Adrenal gland (tissue), 12 donors: ENCODE measurements around the gene NDUFAF8. TPM values are rescaled to one million over a fixed set of nuclear protein-coding genes. Genes with fewer than 3 reads are reported as not detected.

Experiments used
- DNase-seq, 7 donors: peaks; one replicate each; pipeline ENCODE4 v3.0.0-alpha.2; 2019 to 2020
- H3K27ac ChIP-seq, 5 donors: fragments of 200-600 bp; sonication (generic) in 4 of 5; 1 replicate in 3 of 5; 2 replicates in 2 of 5; pipeline versions ENCODE4 v1.5.1 to v1.8.0; 2016 to 2020; ENCODE audit warnings: mild to moderate bottlenecking in 1 of 5
- H3K27me3 ChIP-seq: fragments of 200-600 bp; 2 replicates; pipeline ENCODE4 v1.8.0; 2021
- H3K36me3 ChIP-seq, 2 donors: fragments of 200-600 bp; replicated peaks in 1 of 2; 1 replicate in 1 of 2; 2 replicates in 1 of 2; pipeline versions ENCODE4 v1.5.1 to v1.8.0; 2018 to 2022
- H3K4me1 ChIP-seq, 2 donors: fragments of 200-600 bp; replicated peaks in 1 of 2; 1 replicate in 1 of 2; 2 replicates in 1 of 2; pipeline versions ENCODE4 v1.5.1 to v1.8.0; 2018 to 2021
- H3K4me3 ChIP-seq, 4 donors: fragments of 200-600 bp; sonication (generic) in 3 of 4; one replicate each; pipeline ENCODE4 v1.5.1; 2016 to 2018
- H3K9me3 ChIP-seq, 3 donors: fragments of 200-600 bp; sonication (generic) in 1 of 3; replicated peaks in 1 of 3; 1 replicate in 2 of 3; 2 replicates in 1 of 3; pipeline versions ENCODE4 v1.5.1 to v1.8.0; 2016 to 2021
- CTCF ChIP-seq, 6 experiments: fragments of 450-650 bp in 4 of 6; fragments of 200-600 bp in 2 of 6; sonication (generic) in 1 of 6; IDR thresholded peaks; 1 replicate in 5 of 6; 2 replicates in 1 of 6; pipeline versions ENCODE4 v1.5.1 to v1.8.0; 2016 to 2021; ENCODE audit warnings: antibody characterized with exemption in 6 of 6, mild to moderate bottlenecking in 2 of 6, moderate library complexity in 1 of 6
- POLR2A ChIP-seq, 2 donors: fragments of 450-650 bp; IDR thresholded peaks; one replicate each; pipeline ENCODE4 v1.6.1; 2017; ENCODE audit warnings: antibody characterized with exemption in 2 of 2, mild to moderate bottlenecking in 2 of 2, moderate library complexity in 1 of 2
- WGBS, 4 donors: extraction: QIAGEN DNeasy Blood & Tissue Kit in 2 of 4; methylation state at CpG; one replicate each; pipeline versions ENCODE4 v1.1.5 to v1.1.7; 2013 to 2017; 5-methylcytosine and 5-hydroxymethylcytosine counted together
- intact Hi-C, 2 donors: fragments of 100-400 bp; cut with DNase I; formaldehyde crosslinking; loops; one replicate each; pipeline versions ENCODE4 v1.14.1 to v1.15.0; 2022 to 2023
- polyA plus RNA-seq, 3 donors: library from polyadenylated mRNA; stranded (reverse); fragments of 200-250 nt in 2 of 3; fragments of 350-450 nt in 1 of 3; fragmentation: Illumina TruSeq in 1 of 3; extraction: RNeasy Lipid Tissue Mini Kit (QIAGEN cat#74804) in 1 of 3; gene quantifications; one replicate each; pipeline ENCODE4 v1.2.3, GENCODE V29; 2013 to 2014
- total RNA-seq, 9 donors: library from RNA; depleted of rRNA in 4 of 9; stranded (reverse); fragments of >200 nt in 4 of 9; fragments of 120-200 nt in 1 of 9; fragmentation: NEBNext Ultra II Directional in 1 of 9; extraction: Animal tissue kit (Norgen Biotek cat#: 25700) in 1 of 9; gene quantifications; one replicate each; pipeline versions ENCODE4 v1.1.0 to v1.2.4, GENCODE V29; 2013 to 2023
- donor health status: healthy with polysubstance abuse.
- donor health status: Bipolar disorder and iron deficiency.
- donor health status: DM: yes; HTN: yes; CAD: no.
- donor health status: DM: no; HTN: no; CAD: no.
- donor health status: DM: no; HTN: no; CAD: no.
- donor health status: DM: yes; HTN: yes; CAD: no.

The NDUFAF8 gene
- total and polyA plus RNA-seq, 12 donors, result 25.3 to 106 (median 49.6) TPM

- TF ChIP-seq CTCF (IDR thresholded peaks at IDR 0.05), result no peak
- no peak for TF ChIP-seq POLR2A (IDR thresholded peaks at IDR 0.05)
- H3K4me1 ChIP-seq, result peaks cover 7 to 17% of the 10 kb centered on the region in 2 donors
- H3K36me3 ChIP-seq, result peaks cover 0 to 46% of the 10 kb centered on the region in 2 donors
- no peaks in the 10 kb centered on the region for H3K9me3 ChIP-seq
- no peaks in the 10 kb centered on the region for H3K27me3 ChIP-seq
- WGBS, 4 donors, result 81 to 91% (median 88%) methylated on average over 8 to 21 of the region's 21 CpGs
- no peak overlapping the region for H3K4me3 ChIP-seq
- no peak overlapping the region for H3K27ac ChIP-seq
- intact Hi-C loops, result no loop called here
- DNase-seq, result no peak
These were observed 5.2 kb upstream of the NDUFAF8 start for GRCh38 chr17:81233811-81234505.

GRCh38 chr17:81234506-81234855 lies 4.6 kb upstream of the NDUFAF8 start:
- WGBS, 4 donors, result 90 to 98% (median 93%) methylated on average over 8 to 13 of the region's 13 CpGs

GRCh38 chr17:81234940-81235821 lies 3.9 kb upstream of the NDUFAF8 start:
- Histone ChIP-seq H3K4me1 (peaks cover 12 to 22% of the 10 kb centered on the region in 2 donors), H3K9me3 (no peaks in the 10 kb centered on the region), H3K4me3 (no peak overlapping the region), H3K27me3 (no peaks in the 10 kb centered on the region), H3K36me3 (peaks cover 0 to 36% of the 10 kb centered on the region in 2 donors), H3K27ac (no peak overlapping the region)
- WGBS, 4 donors, result 87 to 91% (median 90%) methylated on average over 18 to 26 of the region's 26 CpGs
- intact Hi-C loops, result no loop called here
- TF ChIP-seq POLR2A (IDR thresholded peaks at IDR 0.05) (no peak), CTCF (IDR thresholded peaks at IDR 0.05) (no peak)
- no peak for DNase-seq

More at GRCh38 chr17:81234506-81234855, 4.6 kb upstream of the NDUFAF8 start:
- no peaks in the 10 kb centered on the region for H3K27me3 ChIP-seq
- H3K4me3 ChIP-seq, result no peak overlapping the region
- H3K9me3 ChIP-seq, result no peaks in the 10 kb centered on the region
- DNase-seq, result peak in 1 of 7 donors; percentile 17
- peaks cover 7 to 17% of the 10 kb centered on the region in 2 donors for H3K4me1 ChIP-seq
- intact Hi-C loops, result no loop called here
- no peak overlapping the region for H3K27ac ChIP-seq
- H3K36me3 ChIP-seq, result peaks cover 0 to 43% of the 10 kb centered on the region in 2 donors
- TF ChIP-seq POLR2A (IDR thresholded peaks at IDR 0.05), result no peak
- no peak for TF ChIP-seq CTCF (IDR thresholded peaks at IDR 0.05)
